ENCODE data around the gene DHX8.

DNA sequence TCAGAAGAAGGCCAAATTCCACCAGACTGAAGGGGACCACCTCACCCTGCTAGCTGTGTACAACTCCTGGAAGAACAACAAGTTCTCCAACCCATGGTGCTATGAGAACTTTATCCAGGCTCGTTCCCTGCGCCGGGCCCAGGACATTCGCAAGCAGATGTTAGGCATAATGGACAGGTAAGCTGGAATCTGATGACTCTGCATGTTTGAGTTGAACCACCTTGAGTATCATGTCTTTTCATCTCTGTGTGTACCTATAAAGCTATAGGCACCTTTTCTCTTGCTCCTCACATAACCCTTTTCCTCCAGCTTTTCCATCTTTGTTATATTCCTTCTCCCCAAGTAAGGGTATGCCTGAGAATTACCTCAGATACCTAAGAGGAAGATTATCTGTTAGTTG is 37.6 kb downstream of the DHX8 start:
- TF ChIP-seq, protein P1, sequence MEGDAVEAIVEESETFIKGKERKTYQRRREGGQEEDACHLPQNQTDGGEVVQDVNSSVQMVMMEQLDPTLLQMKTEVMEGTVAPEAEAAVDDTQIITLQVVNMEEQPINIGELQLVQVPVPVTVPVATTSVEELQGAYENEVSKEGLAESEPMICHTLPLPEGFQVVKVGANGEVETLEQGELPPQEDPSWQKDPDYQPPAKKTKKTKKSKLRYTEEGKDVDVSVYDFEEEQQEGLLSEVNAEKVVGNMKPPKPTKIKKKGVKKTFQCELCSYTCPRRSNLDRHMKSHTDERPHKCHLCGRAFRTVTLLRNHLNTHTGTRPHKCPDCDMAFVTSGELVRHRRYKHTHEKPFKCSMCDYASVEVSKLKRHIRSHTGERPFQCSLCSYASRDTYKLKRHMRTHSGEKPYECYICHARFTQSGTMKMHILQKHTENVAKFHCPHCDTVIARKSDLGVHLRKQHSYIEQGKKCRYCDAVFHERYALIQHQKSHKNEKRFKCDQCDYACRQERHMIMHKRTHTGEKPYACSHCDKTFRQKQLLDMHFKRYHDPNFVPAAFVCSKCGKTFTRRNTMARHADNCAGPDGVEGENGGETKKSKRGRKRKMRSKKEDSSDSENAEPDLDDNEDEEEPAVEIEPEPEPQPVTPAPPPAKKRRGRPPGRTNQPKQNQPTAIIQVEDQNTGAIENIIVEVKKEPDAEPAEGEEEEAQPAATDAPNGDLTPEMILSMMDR (IDR thresholded peaks at IDR 0.05), result no peak
- TF ChIP-seq POLR2A (IDR thresholded peaks at IDR 0.05), result no peak
